ENCODE data around the gene APP.

Gene APP

GRCh38 chr21:25979845-25980616 lies 190.5 kb downstream of the APP start:
- in situ Hi-C loops (cut with HindIII; ENCODE audit: low sequenced_read_pairs): no loop called here
- no peak for TF ChIP-seq CTCF (IDR thresholded peaks at IDR 0.05; ENCODE audit: low read depth, low read length)
- no peak for DNase-seq (ENCODE audit: low read depth, low spot score)
- H3K4me3 ChIP-seq (ENCODE audit: low read depth, low read length): no peak overlapping the region

- no peak overlapping the region for H3K4me3 ChIP-seq (ENCODE audit: low read depth, low read length)
- TF ChIP-seq CTCF (IDR thresholded peaks at IDR 0.05; ENCODE audit: low read depth, low read length): no peak
- in situ Hi-C loops (cut with HindIII; ENCODE audit: low sequenced_read_pairs): no loop called here
- DNase-seq (ENCODE audit: low read depth, low spot score): no peak
Observed at GRCh38 chr21:25977068-25977611, 193.4 kb downstream of the APP start.

GRCh38 chr21:25974964-25975363 lies 195.6 kb downstream of the APP start:
- DNase-seq (ENCODE audit: low read depth, low spot score): no peak
- no peak overlapping the region for H3K4me3 ChIP-seq (ENCODE audit: low read depth, low read length)
- in situ Hi-C loops (cut with HindIII; ENCODE audit: low sequenced_read_pairs): no loop called here
- no peak for TF ChIP-seq CTCF (IDR thresholded peaks at IDR 0.05; ENCODE audit: low read depth, low read length)

- no peak overlapping the region for H3K4me3 ChIP-seq (ENCODE audit: low read depth, low read length)
- in situ Hi-C loops (cut with HindIII; ENCODE audit: low sequenced_read_pairs): no loop called here
- no peak for DNase-seq (ENCODE audit: low read depth, low spot score)
- no peak for TF ChIP-seq CTCF (IDR thresholded peaks at IDR 0.05; ENCODE audit: low read depth, low read length)
Observed at GRCh38 chr21:25970254-25970930, 200.2 kb downstream of the APP start.

- in situ Hi-C loops (cut with HindIII; ENCODE audit: low sequenced_read_pairs): no loop called here
- TF ChIP-seq CTCF (IDR thresholded peaks at IDR 0.05; ENCODE audit: low read depth, low read length): no peak
- DNase-seq (ENCODE audit: low read depth, low spot score): no peak
- no peak overlapping the region for H3K4me3 ChIP-seq (ENCODE audit: low read depth, low read length)
Observed at GRCh38 chr21:25967901-25968438, 202.6 kb downstream of the APP start.

GRCh38 chr21:25967181-25967900 lies 203.2 kb downstream of the APP start:
- TF ChIP-seq CTCF (IDR thresholded peaks at IDR 0.05; ENCODE audit: low read depth, low read length): no peak
- H3K4me3 ChIP-seq (ENCODE audit: low read depth, low read length): no peak overlapping the region
- no peak for DNase-seq (ENCODE audit: low read depth, low spot score)

More at GRCh38 chr21:25967181-25967900, 203.2 kb downstream of the APP start:
- in situ Hi-C loops (cut with HindIII; ENCODE audit: low sequenced_read_pairs): no loop called here

Measured in astrocyte of the spinal cord (primary cell).